Measurements from ENCODE around the gene SMAD6. TPM values are rescaled to one million over a fixed set of nuclear protein-coding genes. Genes with fewer than 3 reads are reported as not detected.

Gene SMAD6
- total RNA-seq, 6 experiments from 2014 or later: 10.2 to 18.1 (median 16.4) TPM

GRCh38 chr15:66787489-66787871, 85.4 kb downstream of the SMAD6 start:
- no peak for DNase-seq
- Mint-ChIP-seq H3K27me3 (ENCODE audit: insufficient read depth) (peaks cover 2% of the 10 kb centered on the region; the same call in 1 of the 2 replicates), H3K27ac (no peak overlapping the region), H3K4me3 (no peak overlapping the region), H3K36me3 (ENCODE audit: low read depth) (peaks cover 9% of the 10 kb centered on the region), H3K9me3 (no peaks in the 10 kb centered on the region), H3K4me1 (ENCODE audit: low read depth) (peaks cover 56% of the 10 kb centered on the region)
- TF ChIP-seq, protein P1, sequence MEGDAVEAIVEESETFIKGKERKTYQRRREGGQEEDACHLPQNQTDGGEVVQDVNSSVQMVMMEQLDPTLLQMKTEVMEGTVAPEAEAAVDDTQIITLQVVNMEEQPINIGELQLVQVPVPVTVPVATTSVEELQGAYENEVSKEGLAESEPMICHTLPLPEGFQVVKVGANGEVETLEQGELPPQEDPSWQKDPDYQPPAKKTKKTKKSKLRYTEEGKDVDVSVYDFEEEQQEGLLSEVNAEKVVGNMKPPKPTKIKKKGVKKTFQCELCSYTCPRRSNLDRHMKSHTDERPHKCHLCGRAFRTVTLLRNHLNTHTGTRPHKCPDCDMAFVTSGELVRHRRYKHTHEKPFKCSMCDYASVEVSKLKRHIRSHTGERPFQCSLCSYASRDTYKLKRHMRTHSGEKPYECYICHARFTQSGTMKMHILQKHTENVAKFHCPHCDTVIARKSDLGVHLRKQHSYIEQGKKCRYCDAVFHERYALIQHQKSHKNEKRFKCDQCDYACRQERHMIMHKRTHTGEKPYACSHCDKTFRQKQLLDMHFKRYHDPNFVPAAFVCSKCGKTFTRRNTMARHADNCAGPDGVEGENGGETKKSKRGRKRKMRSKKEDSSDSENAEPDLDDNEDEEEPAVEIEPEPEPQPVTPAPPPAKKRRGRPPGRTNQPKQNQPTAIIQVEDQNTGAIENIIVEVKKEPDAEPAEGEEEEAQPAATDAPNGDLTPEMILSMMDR (IDR thresholded peaks at IDR 0.05): no peak

GRCh38 chr15:66788024-66788423, 86.0 kb downstream of the SMAD6 start:
- peaks cover 7% of the 10 kb centered on the region for H3K36me3 Mint-ChIP-seq (ENCODE audit: low read depth)
- DNase-seq: no peak
- TF ChIP-seq, protein P1 (IDR thresholded peaks at IDR 0.05): no peak
- peaks cover 52% of the 10 kb centered on the region for H3K4me1 Mint-ChIP-seq (ENCODE audit: low read depth)
- no peak overlapping the region for H3K27ac Mint-ChIP-seq
- no peaks in the 10 kb centered on the region for H3K9me3 Mint-ChIP-seq
- no peak overlapping the region for H3K4me3 Mint-ChIP-seq
- H3K27me3 Mint-ChIP-seq (ENCODE audit: insufficient read depth): peaks cover 2% of the 10 kb centered on the region; the same call in 1 of the 2 replicates

GRCh38 chr15:66789029-66790025, 87.3 kb downstream of the SMAD6 start:
- peak; percentile 60 for DNase-seq

DNA sequence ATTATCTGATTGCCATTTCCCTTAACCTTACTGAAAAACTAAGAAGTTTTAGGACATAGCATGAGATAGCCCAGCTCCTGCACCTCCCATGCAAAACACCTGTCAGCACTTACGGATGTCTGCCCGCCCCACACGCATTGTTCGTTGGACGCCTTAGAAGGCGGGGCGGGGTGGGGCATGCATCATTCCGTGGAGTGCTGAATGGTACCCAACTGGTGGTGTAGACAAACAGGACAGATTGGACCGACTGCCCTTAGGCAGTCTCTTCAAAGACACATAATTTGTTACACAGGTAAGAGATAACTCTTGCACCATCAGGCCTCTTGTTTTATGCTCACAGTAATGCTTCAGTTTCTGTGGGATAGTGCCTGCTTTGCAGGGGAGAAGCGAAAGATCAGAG, 93.8 kb downstream of the SMAD6 start:
- DNase-seq: no peak
- Mint-ChIP-seq H3K4me3 (no peak overlapping the region), H3K4me1 (ENCODE audit: low read depth) (peaks cover 29% of the 10 kb centered on the region), H3K36me3 (ENCODE audit: low read depth) (no peaks in the 10 kb centered on the region), H3K27me3 (ENCODE audit: insufficient read depth) (no peaks in the 10 kb centered on the region; the same call in none of the 2 replicates), H3K27ac (no peak overlapping the region), H3K9me3 (no peaks in the 10 kb centered on the region)
- TF ChIP-seq, protein P1 (IDR thresholded peaks at IDR 0.05): no peak

More at GRCh38 chr15:66789029-66790025, 87.3 kb downstream of the SMAD6 start:
- H3K27me3 Mint-ChIP-seq (ENCODE audit: insufficient read depth): no peaks in the 10 kb centered on the region
- no peak overlapping the region for H3K4me3 Mint-ChIP-seq
- H3K4me1 Mint-ChIP-seq (ENCODE audit: low read depth): peaks cover 42% of the 10 kb centered on the region
- peak overlapping the region; percentile 74 for H3K27ac Mint-ChIP-seq
- no peaks in the 10 kb centered on the region for H3K36me3 Mint-ChIP-seq (ENCODE audit: low read depth)
- TF ChIP-seq, protein P1 (IDR thresholded peaks at IDR 0.05): peak; percentile 77
- H3K9me3 Mint-ChIP-seq: no peaks in the 10 kb centered on the region

DNA sequence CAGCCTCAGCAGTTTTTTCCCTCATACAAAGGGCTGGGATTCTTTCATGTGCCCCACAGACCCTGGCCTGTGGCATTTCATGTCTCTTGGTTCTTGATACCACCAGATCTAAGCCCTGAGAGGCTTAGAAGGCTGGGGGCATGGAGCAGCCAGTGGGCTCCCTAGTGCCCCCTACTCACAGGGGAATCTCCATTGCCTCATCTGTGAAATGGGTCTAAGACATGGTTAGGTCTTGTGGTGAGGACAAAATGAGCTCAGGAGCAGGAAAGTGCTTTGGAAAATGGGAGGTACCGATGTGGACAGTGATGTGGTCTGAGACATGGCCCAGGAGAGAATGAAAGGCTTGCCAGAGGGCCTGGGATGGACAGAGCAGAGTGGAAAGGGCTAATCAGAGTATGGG, 94.3 kb downstream of the SMAD6 start:
- Mint-ChIP-seq H3K27me3 (ENCODE audit: insufficient read depth) (no peaks in the 10 kb centered on the region; the same call in none of the 2 replicates), H3K4me1 (ENCODE audit: low read depth) (peaks cover 33% of the 10 kb centered on the region), H3K27ac (no peak overlapping the region), H3K4me3 (no peak overlapping the region), H3K36me3 (ENCODE audit: low read depth) (no peaks in the 10 kb centered on the region), H3K9me3 (no peaks in the 10 kb centered on the region)
- TF ChIP-seq, protein P1 (IDR thresholded peaks at IDR 0.05): no peak
- DNase-seq: no peak
